ENCODE data around the gene FUOM. TPM values are rescaled to one million over a fixed set of nuclear protein-coding genes. Genes with fewer than 3 reads are reported as not detected.

Gene FUOM
- total and polyA plus RNA-seq, 2 experiments from 2014 or later: 30.8 to 33.9 TPM

GRCh38 chr10:133361227-133361626, 3.4 kb upstream of the FUOM start:
- H3K27ac ChIP-seq (ENCODE audit: low read depth): no peak overlapping the region
- H4K20me1 ChIP-seq (replicated peaks; ENCODE audit: insufficient read depth): no peaks in the 10 kb centered on the region; the same call in 1 of the 2 replicates
- 0 out of 2 replicates have a peak, but pooled peaks cover 4% of the 10 kb centered on the region for H3K79me2 ChIP-seq (replicated peaks; ENCODE audit: insufficient read depth)
- Mint-ChIP-seq H3K9me3 (no peaks in the 10 kb centered on the region), H3K27ac (no peak overlapping the region), H3K27me3 (ENCODE audit: insufficient read depth, low read depth, poor library complexity) (peaks cover 6% of the 10 kb centered on the region), H3K4me3 (no peak overlapping the region), H3K4me1 (no peaks in the 10 kb centered on the region), H3K36me3 (ENCODE audit: low read depth) (peaks cover 41% of the 10 kb centered on the region)
- peaks cover 6% of the 10 kb centered on the region; the same call in 1 of the 2 replicates for H3K27me3 ChIP-seq (ENCODE audit: insufficient read depth)
- DNase-seq (ENCODE audit: low spot score) (no peak), ATAC-seq (no peak)
- H3K4me3 ChIP-seq: no peak overlapping the region
- no peaks in the 10 kb centered on the region for H3K36me3 ChIP-seq (ENCODE audit: insufficient read depth)
- H3F3A ChIP-seq (replicated peaks; ENCODE audit: low read depth): no peaks in the 10 kb centered on the region; the same call in 1 of the 2 replicates
- no peaks in the 10 kb centered on the region for H3K4me1 ChIP-seq (ENCODE audit: insufficient read depth)
- TF ChIP-seq ZNF462 (CRISPR knock-in tag; IDR thresholded peaks at IDR 0.05) (no peak), NANOG (IDR thresholded peaks at IDR 0.05; ENCODE audit: borderline replicate concordance) (no peak), EZH2 (IDR thresholded peaks at IDR 0.05; ENCODE audit: low read depth, unreplicated experiment) (no peak), JUNB (IDR thresholded peaks at IDR 0.05; ENCODE audit: unreplicated experiment) (no peak), ETS1 (IDR thresholded peaks at IDR 0.05) (no peak), ZNF114 (CRISPR knock-in tag; IDR thresholded peaks at IDR 0.05) (no peak), ZNF331 (CRISPR knock-in tag; IDR thresholded peaks at IDR 0.05; ENCODE audit: low read depth) (no peak), REST (IDR thresholded peaks at IDR 0.05; ENCODE audit: unreplicated experiment) (no peak), POLR2AphosphoS5 (IDR thresholded peaks at IDR 0.05; ENCODE audit: low read depth) (no peak; the same call in 1 of the 2 replicates)
- H2AFZ ChIP-seq: no peak overlapping the region
- H3K9me2 ChIP-seq (ENCODE audit: insufficient read depth): no peaks in the 10 kb centered on the region
- H3K4me2 ChIP-seq: no peak overlapping the region

Data from GM23338 (cell line).